G401 (cell line): ENCODE measurements around the gene NAA15. TPM values are rescaled to one million over a fixed set of nuclear protein-coding genes. Genes with fewer than 3 reads are reported as not detected.
"Not testable (repeated sequence)": the region's sequence is repeated elsewhere in the genome, so short reads cannot be mapped to it uniquely, and the experiment has no call there.

ENCODE experiments used
- DNase-seq: peaks from one replicate; pipeline ENCODE4 v3.0.0-alpha.2; 2015; ENCODE audit warnings: low spot score
- in situ Hi-C: cut with HindIII; loops from 2 replicates; pipeline ENCODE4 v1.10.0; 2016; ENCODE audit warnings: low sequenced_read_pairs, mixed read lengths
- total RNA-seq: library from RNA; depleted of rRNA; stranded (reverse); fragments of >200 nt; shearing (Covaris generic); gene quantifications from 2 replicates; pipeline ENCODE4 v1.2.3, GENCODE V29; 2014

Gene NAA15
- total RNA-seq, 1 experiment from 2014 or later: 33.4 TPM

DNA sequence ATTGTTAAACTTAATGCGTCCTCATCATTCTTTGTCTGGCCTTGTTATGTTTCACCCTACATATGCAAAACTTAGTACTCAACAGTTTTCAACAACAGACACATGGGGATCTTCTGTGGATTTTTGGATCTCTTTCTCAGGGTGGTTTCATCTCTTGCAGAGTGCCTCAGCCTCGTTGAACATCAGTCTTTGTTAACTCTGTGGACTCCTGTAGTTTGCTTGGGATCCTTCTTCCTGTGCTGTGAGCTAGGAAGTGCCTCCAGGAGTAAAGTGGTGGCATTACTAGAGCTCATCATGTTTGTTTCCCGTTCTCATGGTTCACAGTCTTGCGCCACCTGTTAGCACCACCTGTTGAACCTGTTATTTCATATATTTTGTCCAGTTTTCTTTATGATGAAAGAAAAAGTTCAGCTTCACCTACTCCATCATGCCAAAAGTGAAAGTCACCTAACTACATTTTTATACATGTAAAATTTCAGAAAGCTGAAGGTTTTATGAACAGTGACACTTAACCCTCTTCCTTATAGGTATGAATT, 28.4 kb downstream of the NAA15 start:
- no peak for DNase-seq
- in situ Hi-C loops: no loop called here

- in situ Hi-C loops: no loop called here
- no peak for DNase-seq
Measured at GRCh38 chr4:139330283-139330682, 29.0 kb downstream of the NAA15 start.

- no peak for DNase-seq
- in situ Hi-C loops: no loop called here
Measured at GRCh38 chr4:139331185-139331584, 29.9 kb downstream of the NAA15 start.

GRCh38 chr4:139333046-139333445, 31.7 kb downstream of the NAA15 start:
- in situ Hi-C loops: no loop called here
- DNase-seq: no peak

DNA sequence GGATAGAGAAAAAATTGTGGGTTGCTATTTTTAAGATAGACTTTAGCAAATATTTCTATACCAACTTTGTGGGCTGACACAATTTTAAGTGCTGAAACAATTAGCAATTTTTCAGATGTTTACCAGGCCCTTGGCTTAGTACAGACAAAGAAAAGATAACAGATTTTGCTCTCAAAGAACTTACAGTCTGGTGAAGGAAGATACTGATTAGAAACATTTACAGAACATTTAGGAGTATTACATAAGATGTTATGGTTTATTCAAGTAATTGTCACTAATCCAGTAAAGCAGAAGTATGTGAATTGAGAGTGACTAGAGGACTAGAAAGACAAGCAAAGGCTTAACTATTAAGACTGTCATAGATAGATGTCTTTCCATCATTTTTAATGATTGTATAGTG, 36.3 kb downstream of the NAA15 start:
- no peak for DNase-seq
- in situ Hi-C loops: no loop called here

- in situ Hi-C loops: no loop called here
- DNase-seq: no peak
Measured at GRCh38 chr4:139361301-139361700, 60.0 kb downstream of the NAA15 start.

GRCh38 chr4:139367421-139368090, 66.3 kb downstream of the NAA15 start:
- no peak for DNase-seq
- in situ Hi-C loops: no loop called here

DNA sequence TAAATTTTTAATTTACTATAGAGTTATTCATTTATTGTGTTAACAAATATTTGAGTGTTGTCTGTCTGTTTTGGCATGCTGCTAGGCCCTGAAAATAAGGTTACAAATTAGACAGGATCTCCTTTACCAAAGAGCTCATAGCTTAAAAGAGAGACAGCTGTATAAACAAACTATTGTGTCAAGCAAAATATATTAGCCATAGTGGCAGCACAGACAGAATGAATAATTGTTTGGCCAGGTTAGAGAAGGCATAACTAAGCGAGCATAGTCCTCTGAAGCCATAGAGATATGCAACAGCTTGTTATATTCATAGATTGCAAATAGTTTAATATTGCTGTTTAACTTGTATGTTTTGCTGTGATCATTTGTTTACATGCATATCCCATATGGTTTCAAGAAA, 67.7 kb downstream of the NAA15 start:
- in situ Hi-C loops: no loop called here
- no peak for DNase-seq

DNA sequence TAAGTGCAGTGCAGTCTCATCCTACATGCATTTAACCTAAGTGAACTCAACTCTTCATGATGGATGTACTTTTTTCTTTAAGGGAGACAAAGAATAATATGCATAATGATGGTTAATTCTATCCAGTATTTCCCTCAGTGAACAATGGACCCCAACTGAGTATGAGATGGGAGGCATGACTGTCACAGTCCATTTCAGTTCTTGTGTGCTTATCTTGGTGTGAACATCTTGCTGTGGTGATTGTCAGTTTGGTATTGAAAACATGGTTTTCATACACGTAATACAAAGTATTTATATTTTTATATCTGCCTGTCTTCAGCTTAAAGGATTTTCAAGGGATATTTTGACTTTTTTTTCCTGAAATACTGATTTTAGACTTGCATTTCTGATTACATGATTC, 72.9 kb downstream of the NAA15 start:
- no peak for DNase-seq
- in situ Hi-C loops: no loop called here

DNA sequence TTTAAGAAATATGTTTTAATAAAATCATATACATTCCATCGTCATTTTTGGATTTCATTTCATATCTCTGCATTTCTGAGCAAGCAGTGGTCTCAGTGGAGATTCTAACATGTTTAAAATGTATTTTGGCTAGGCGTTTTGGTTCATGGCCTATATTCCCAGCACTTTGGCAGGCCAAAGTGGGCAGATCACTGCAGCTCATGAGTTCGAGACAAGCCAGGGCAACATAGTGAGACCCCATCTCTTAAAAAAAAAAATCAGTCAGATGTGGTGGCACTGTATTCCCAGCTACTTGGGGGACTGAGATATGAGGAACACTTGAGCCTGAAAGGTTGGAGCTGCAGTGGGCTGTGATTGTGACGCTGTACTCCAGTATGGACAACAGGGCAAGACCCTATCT, 85.1 kb downstream of the NAA15 start:
- DNase-seq: no peak
- in situ Hi-C loops: no loop called here

GRCh38 chr4:139389102-139389501, 87.8 kb downstream of the NAA15 start:
- in situ Hi-C loops: no loop called here
- no peak for DNase-seq

GRCh38 chr4:139389991-139390390, 88.7 kb downstream of the NAA15 start:
- in situ Hi-C loops: no loop called here
- no peak for DNase-seq

DNA sequence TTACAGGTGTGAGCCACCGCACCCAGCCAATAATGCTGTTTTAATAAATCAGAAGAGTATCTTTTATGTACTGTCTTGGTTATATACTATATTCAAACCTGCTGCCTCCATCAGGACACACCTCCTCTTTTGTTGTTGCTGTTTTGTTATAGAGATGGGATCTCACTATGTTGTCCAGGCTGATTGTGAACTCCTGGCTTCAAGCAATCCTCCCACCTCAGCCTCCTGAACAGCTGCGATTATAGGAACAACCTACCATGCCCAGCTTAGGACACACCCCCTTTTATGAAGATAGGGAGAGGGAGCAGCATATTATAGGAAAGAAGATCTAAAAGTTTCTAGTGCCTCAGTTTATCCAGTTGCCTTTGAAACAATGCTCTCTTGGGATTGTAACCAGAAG, 90.4 kb downstream of the NAA15 start:
- DNase-seq: no peak
- in situ Hi-C loops: no loop called here

DNA sequence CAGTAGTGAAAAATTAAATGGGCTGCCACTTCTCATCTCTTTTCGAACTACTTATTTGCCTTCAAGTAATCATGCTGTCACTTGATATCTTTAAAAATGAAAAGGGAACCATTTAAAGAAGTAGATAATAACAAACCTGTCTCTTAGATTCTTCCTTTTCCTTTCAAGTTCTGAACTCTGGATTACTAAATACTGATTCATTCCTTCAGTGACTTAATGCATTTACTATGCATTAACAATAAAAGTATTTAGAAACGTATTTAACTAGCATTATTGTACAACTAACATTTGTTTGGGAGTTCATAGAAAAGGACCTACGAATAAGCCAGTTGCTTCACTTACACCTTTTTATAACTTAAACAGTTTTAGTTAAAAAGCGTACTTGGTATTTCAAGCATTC, 91.5 kb downstream of the NAA15 start:
- in situ Hi-C loops: no loop called here
- no peak for DNase-seq

DNA sequence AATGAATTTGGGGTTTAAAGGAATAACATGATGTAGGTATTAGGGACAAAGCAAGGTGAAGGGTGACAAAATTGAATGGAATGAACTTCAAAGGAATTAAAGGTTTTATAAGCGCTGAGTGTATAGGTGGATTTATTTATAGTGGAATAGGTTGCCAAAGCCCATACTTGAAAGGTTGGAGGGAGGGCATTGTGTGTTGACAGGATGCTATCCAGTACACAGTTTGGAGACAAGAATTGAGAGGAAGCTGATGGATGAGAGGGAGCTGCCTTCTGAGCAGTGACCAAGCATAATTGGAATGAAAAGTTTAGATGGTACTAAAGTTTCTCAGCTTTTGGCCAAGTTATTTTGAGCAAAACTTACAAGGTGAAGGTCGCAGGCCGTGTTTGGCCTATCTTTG, 100.1 kb downstream of the NAA15 start:
- in situ Hi-C loops: no loop called here
- no peak for DNase-seq

DNA sequence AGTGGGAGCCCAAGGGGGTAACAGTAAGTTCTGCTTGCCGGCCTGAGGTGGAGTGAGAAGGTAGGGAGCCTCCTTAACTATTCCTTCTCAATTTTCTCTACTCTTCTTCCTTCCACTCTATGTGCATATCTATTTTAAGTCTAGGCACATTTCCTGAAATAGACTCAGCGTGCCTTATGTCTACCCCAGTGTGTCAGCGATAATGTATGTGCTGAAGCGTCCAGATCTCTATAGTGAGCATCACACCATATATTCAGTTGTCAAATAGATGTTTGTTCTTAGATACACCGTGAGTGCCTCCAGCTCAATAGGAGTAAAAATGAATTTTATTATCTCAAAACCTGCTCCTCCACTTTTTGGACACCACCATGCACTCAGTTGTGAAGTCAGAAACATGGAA, 101.1 kb downstream of the NAA15 start:
- in situ Hi-C loops: no loop called here
- DNase-seq: no peak

DNA sequence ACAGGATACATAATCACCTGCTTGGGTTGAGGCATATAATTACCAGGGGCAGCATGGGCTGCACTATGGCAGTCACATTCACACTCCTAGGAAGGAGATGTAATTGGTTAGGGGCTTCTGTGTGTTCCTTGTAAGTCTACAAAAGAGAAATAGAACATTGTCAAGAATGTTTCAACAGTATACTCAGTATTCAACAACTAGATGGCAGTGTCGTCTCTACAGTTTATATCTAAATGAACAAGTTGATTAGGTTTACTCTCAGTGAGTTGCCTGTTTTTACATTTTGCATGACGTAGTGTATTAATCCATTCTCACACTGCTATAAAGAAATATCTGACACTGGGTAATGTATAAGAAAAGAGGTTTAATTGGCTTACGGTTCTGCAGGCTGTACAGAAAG, 102.2 kb downstream of the NAA15 start:
- in situ Hi-C loops: no loop called here
- no peak for DNase-seq

DNA sequence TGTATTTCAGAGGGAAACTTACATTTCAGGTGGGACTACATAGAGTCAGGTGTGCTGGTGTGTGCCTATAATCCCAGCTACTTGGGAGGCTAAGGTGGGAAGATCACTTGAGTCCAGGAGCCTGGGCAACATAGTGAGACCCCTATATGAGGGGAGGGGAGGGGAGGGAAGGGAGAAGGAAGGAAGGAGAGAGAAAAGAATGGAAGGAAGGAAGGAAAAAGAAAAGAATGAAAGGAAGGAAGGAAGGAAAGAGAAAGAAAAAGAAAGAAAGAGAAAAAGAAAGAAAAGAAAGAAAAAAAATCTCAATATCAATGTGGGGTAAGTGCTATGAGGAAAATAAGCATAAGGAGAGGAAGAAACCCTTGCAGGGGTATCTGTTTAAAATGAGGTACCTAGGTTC, 109.0 kb downstream of the NAA15 start:
- DNase-seq: no peak

GRCh38 chr4:139414671-139415210, 113.4 kb downstream of the NAA15 start:
- DNase-seq, in situ Hi-C loops: not testable (repeated sequence)

More for the DNA sequence above, 109.0 kb downstream of the NAA15 start:
- in situ Hi-C loops: no loop called here

DNA sequence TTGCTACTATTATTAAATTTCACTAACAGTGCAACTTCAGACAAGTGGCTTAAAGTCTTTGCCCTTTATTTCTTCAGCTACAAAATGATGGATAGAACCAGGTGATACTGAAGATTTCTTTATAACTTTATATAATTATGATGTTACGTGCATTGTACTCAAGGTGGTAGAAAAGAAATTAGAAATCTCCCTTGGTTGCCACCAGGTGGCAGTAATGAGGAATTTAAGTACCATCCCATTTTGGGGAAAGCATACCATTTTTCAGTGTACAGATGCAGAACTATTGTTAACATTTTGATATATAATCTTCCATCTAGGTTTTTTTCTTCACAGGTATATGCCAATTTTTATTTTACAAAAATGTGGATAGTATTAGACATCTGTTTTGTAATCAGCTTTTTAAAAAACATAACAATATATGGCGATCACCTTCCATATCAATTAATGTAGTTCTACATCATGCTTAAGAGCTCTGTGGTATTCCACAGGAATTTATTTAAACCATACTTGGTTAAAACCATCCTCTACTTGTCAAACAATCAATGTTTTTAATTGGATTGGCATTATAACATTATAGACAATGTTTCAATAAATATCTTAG, 114.9 kb downstream of the NAA15 start:
- in situ Hi-C loops: no loop called here
- DNase-seq: peak; percentile 65
